Measurements from ENCODE around the gene PHF1.

Gene PHF1

GRCh38 chr6:33417903-33418689 lies 7.3 kb downstream of the PHF1 start, which contains the start of gene CUTA:
TSS of gene CUTA (minus strand) at chr6:33418107. CDS start at chr6:33418000, 107 bp downstream.
- DNase-seq (ENCODE audit: low read depth in 3 of 3) = peak; percentile 89 to 97 (median 97)

- no peak for DNase-seq (ENCODE audit: low read depth in 3 of 3)
Measured at GRCh38 chr6:33418690-33419291, 8.0 kb downstream of the PHF1 start.

- no peak for DNase-seq (ENCODE audit: low read depth in 3 of 3)
Measured at GRCh38 chr6:33419580-33420490, 9.0 kb downstream of the PHF1 start, which contains the start of gene SYNGAP1. TSS of gene SYNGAP1 (plus strand) at chr6:33420065. CDS start at chr6:33420265, 200 bp downstream.

- no peak for DNase-seq (ENCODE audit: low read depth in 3 of 3)
Measured at GRCh38 chr6:33420491-33421343, 9.9 kb downstream of the PHF1 start.

- no peak for DNase-seq (ENCODE audit: low read depth in 3 of 3)
Measured at GRCh38 chr6:33421344-33421643, 10.5 kb downstream of the PHF1 start.

GRCh38 chr6:33423777-33424176 lies 13.0 kb downstream of the PHF1 start:
- no peak for DNase-seq (ENCODE audit: low read depth in 3 of 3)

GRCh38 chr6:33424855-33425667 lies 14.2 kb downstream of the PHF1 start:
- DNase-seq (ENCODE audit: low read depth in 3 of 3) = no peak

- DNase-seq (ENCODE audit: low read depth in 3 of 3) = peak; percentile 65 to 73 (median 71)
Measured at GRCh38 chr6:33425668-33426577, 15.1 kb downstream of the PHF1 start.

GRCh38 chr6:33426590-33427511 lies 16.0 kb downstream of the PHF1 start:
- no peak for DNase-seq (ENCODE audit: low read depth in 3 of 3)

- peak; percentile 49 to 58 (median 57) for DNase-seq (ENCODE audit: low read depth in 3 of 3)
Measured at GRCh38 chr6:33427585-33428223, 16.9 kb downstream of the PHF1 start.

GRCh38 chr6:33428224-33428965 lies 17.6 kb downstream of the PHF1 start:
- DNase-seq (ENCODE audit: low read depth in 3 of 3) = no peak

GRCh38 chr6:33428966-33429749 lies 18.3 kb downstream of the PHF1 start:
- no peak for DNase-seq (ENCODE audit: low read depth in 3 of 3)

GRCh38 chr6:33429750-33430052 lies 18.9 kb downstream of the PHF1 start:
- DNase-seq (ENCODE audit: low read depth in 3 of 3) = no peak

- DNase-seq (ENCODE audit: low read depth in 3 of 3) = no peak
Measured at GRCh38 chr6:33430334-33430733, 19.5 kb downstream of the PHF1 start.

GRCh38 chr6:33430991-33431879 lies 20.4 kb downstream of the PHF1 start:
- DNase-seq (ENCODE audit: low read depth in 3 of 3) = peak in 2 of 3 experiments; percentile 53 to 62
